ENCODE results near the gene TIMM22.

The TIMM22 gene

DNA sequence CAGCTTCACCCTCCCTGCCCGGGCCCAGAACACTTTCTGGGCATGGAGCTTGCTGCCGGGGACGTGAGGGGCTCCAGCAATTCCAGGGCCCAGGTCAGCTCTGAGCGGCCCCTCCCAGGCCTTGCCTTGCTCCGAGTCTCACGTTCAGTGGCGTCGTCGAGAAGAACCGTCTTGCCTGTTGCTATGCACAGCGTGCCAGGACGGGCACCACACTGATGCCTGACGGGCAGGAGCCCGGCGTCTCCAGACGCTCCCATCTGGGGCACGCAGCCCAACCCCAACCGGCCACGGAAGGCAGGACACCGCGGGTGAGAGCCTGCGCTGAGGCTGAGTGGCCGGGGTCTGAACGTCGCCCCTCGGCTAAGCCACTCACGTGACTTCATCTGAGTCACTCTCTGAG, 27.1 kb downstream of the TIMM22 start:
- DNase-seq = no peak

DNA sequence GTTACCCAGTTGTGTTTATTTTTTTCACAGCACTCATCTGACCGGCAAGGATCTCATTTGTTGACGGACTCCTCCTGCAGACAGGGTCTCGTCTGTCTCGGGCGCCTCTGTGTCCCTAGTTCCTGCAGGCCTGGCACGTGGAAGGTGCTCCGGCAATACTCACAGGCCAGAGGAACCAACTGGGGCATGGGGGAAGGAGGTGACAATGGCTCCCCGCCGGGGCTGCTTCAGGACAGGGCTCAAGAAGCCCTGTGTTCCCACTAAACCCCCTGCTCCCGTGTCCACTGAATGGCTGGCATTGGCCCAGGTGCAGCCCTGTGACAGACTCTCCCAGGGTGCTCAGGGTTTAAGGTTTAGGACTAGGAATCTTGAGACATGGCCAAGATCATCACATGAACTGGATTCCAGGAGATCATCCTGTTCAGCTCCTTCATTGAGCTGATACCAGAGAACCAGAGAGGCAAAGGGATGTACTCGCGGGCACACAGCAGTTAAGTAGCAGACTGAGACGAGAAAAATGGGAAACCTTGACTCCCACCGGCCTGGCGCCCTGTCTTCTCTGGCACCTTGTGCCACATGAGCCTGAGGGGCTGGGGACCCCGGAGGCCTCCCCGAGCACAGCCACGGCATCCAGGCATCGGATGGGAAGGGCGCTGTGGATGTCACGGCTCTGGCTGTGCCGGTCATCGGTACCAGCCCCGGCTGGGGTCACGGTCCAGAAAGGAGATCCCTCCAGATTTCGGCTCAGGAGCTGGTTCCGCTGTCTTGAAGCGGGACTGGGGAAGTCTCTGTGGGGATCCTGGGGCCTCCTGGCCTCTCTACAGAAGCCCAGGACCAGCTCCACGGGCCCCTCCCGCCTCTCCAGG, 29.0 kb downstream of the TIMM22 start:
- DNase-seq = no peak

DNA sequence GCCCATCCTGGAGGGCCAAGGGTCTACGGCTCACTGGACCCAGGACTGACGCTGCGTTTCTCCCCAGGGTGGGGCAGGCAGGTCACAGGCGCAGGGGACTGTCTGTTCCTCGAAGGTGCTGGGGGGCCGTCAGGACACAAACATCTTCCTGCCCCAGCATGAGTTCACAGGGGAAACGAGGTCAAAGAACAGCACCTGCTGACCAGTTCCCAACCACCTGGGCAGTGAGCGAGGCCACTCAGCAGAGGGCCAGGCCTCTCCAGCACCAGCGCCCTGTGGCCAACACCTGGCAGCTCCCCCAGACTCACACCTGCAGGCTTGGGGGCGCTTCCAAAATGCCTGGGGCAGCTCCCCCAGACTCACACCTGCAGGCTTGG, 29.7 kb downstream of the TIMM22 start:
- DNase-seq = no peak

DNA sequence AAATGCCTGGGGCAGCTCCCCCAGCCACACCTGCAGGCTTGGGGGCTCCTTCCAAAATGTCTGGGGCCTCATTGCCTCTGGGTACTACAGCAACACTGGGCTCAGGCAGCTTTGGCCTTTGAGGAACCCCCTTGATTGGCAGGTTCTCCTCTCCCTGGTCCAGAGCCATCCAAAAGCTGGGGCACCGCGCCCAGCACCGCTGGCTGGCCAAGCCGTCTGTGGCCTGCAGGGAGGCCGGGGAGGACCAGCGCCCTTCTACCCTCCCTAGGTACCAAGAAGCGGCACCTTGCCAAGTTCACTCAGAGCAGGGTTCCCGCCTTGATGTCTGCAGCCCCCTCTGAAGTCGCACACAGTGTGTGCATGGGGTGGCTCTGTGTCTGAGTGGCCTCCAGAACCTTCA, 30.1 kb downstream of the TIMM22 start:
- DNase-seq = no peak

DNA sequence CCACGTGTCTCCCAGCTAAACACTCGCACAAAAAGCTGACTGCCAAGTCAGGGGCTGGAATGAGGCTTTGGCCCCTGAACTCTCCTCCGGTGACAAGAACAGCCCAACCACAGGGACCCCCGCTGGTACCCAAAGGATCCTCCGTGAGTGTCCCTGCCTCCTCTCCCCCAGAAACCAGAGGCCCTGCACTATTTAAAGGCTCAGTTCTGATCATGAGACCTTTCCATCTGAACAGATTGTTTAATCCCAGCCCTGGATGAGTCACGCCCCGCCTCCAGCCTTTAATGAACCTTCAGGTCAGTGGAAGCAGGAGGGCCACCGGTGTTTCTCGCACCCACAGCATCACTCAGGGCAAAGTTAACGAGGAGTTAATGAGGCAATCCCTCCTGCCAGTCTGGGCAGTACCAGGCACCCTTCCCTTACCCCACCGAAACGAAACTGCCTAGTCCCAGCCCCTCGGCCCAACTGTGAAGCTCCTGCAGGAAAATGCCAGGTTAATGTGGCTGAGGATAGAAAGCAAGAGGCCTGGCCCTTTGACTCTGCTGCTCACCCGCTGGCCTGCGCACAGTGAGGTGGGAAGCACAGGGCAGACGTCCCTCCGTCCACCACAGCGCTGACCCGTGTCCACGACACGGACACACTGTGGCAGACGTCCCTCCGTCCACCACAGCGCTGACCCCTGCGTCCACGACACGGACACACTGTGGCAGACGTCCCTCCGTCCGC, 32.4 kb downstream of the TIMM22 start:
- DNase-seq = no peak

DNA sequence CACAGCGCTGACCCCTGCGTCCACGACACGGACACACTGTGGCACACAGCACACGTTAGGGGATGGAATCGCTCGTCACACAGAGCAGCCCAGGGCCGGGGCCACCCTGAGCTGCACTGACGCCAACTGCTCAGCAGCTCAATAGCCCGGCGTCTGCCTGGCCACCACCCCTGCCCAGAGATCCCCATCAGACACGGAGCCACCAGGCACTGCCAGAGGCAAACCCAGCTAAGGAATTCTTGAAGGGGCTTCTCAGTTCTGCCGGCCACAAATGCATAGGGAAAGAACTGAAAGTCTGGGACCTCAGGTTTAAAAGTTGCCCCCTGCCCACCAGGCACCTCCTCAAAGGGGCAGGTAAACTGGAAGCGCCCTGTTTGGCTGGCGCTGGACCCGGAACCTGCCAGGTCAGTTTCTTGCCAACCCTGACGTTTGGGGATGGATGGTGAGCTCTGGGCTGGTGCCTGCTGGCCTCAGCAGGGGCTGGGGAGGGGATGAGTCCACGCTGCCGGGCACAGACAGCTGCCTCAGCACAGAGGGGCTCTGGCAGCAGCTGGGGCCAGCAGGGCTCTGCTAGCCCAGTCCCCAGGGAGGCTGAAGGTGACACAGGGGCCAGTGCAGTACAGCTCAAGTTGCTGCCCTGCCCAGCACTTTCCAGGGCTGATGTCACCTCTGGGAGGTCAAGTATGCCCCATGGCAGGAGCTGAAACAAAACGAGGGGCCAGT, 33.2 kb downstream of the TIMM22 start:
- no peak for DNase-seq

DNA sequence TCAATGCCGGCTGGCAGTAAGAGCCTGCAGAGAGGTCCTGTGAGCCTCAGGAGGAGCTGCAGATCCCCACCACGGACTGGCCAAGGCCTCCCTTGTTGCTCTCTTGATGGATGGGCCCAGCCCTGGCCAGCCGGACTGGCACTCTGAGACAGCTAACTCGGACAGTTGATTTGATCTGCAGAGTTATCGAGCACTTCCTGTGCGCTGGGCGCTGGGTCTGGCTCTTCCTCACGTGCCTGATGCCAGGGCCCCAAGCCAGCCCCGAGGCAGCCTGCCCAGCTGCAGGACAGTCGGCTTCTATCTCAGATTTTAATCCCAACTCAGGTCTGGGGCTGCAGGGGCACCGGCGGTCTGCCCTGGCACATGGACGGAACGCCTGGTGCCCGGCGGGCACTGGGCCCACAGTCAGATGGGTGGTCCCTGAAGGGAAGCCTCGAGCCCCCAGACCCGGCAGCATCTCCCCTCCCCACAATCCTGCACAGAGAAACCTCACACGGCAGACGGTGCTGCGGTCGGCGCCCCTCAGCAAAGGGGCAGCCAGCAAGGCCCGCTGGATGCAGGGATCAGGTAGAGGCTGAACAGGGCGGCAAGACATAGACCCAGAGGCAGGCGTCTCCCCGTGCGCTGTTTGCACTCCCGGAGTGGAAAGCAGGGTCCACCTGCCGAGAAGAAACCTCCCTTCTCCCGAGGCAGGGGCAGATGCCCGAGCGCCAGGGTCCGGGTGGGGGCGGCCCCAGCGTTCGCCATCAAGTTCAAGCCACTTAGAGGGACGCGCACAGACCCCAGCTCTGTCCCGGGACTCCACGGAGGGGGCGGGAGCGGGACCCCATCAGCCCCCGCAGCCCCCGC, 34.0 kb downstream of the TIMM22 start:
- no peak for DNase-seq

DNA sequence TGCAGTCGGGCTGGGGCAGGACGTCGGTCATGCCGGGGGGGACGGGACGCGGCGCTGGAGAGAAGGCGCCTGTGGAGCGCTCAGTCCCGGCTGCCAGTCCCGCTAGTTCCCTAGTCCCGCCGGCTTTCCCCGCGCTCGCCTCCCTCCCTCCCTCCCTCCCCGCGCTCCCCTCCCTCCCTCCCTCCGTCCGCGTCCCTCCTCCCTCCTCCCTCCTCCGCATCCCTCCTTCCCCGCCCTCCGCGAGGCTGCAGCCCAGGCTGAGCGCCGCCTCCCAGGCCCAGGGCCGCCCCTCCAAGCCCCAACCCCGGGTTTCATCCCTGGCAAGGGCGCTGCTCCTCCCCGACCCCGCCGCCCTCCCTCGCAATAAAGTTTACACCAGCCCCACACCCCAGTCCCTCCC, 34.8 kb downstream of the TIMM22 start:
- no peak for DNase-seq

DNA sequence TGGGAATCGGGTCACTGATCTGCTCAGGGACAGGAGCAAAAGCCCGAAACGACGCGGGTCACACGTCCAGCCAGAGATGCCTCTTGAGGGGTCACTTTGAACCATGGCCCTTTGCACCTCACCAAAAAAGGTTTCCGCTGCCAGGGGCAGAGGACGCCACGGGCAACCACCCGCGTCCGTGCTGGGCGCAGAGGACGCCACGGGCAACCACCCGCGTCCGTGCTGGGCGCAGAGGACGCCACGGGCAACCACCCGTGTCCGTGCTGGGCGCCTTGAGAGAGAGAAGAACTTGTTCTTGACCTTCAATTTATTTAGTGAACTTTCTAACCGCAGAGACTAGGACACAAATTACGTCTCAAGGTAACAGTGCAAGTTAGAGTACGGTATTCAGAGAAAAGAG, 35.5 kb downstream of the TIMM22 start:
- no peak for DNase-seq

DNA sequence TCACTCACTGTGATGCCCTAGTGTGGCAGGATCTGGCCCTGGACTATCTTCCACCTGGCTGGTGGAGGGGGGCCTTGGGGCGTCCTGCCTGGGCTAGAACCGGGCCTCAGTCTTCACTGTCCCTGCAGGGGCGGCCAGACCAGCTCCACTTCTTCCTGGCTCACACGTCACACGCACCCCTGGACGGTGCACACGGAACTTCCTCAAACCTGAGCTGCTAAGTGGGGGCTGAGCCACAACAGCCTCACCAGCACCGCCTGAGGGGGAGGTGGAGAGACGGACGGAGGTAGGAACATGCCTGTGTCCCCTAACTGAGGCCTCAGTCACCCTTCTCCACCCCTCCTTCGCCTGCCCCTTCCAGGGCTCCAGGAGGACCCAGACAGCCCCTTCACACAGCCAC, 36.6 kb downstream of the TIMM22 start:
- DNase-seq = no peak

DNA sequence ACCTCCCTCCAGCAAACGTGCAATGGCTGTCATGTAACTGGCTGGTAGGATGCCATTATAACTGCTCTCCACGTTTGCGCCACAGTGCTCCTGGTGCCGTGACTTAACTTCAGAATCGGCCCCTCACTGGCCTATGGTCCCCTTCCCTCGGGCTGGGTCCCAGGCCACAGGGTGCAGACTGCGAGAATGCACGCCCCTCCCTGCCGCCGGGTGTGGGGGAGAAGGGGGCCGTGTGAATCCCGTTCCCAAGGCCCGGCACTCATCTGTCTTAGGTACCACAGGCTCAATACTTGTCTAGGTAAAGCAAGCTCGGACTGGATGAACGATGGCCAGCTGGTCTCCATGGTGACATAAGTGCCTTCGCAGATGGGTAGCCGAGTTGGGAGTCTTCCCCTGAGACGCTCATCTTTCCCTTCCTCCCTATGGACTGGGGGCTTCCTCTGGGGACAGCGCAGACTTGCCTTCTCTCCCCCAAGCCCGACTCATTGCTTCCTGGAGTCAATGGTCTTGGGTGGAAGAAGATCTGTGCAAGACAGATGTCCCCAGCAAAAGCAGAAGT, 37.8 kb downstream of the TIMM22 start:
- no peak for DNase-seq

DNA sequence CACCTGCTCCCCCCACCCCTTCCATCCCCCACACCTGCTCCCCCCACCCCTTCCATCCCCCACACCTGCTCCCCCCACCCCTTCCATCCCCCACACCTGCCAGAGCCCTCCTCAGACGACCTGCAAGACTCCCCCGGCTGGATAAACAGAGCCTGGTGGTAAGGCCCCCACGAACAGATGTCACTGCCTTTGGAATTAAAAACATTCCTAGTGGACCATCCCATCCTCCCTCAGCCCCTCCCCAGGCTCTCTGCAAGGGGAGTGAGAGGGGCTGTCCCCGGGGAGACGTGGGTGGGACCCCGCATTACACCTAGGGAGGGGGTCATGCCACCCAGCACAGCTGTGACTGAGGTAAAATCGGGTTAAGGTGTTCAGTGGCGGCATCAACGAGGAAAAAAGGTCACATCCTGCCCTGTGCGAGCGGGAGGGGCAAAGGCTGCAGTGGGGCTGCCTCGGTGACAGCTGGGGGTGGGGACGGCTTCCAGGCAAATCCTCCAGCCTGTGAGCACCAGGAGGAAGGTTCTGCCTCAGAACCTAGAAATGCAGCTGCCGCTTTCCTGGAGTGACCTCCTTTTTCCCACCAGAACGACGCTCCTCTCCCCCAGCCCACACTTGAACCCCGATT, 38.7 kb downstream of the TIMM22 start:
- DNase-seq = no peak

DNA sequence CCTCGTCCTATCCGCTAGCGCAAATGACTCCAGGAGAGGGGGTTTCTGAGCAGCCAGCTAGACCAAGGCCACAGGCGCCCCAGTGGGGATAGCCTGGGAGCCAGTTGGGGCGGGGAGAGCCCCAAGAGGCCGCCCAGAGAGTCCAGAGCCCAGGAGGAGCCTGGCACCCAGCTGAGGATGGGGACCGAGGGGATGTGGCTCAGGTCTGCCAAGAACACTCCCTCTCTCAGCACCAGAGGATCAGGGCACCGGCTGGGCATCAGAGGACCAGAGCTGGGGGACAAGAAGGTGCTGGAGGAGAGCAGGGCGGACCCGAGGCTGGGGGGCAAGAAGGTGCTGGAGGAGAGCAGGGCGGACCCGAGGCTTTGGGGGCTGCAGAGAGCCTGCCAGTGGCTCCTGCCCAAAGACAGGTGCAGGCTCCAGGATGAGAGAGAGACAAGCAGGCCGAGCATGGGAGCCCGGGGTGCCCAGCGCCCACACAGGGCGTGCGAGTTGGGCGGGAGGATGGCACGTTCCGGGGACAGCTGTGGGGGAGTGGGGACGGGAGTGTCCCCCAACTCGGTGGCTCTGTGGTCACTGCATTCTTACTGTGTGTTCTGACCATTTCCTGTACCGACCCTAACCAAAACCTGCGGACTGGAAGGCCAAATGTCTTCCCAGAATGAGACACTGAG, 39.4 kb downstream of the TIMM22 start:
- no peak for DNase-seq

DNA sequence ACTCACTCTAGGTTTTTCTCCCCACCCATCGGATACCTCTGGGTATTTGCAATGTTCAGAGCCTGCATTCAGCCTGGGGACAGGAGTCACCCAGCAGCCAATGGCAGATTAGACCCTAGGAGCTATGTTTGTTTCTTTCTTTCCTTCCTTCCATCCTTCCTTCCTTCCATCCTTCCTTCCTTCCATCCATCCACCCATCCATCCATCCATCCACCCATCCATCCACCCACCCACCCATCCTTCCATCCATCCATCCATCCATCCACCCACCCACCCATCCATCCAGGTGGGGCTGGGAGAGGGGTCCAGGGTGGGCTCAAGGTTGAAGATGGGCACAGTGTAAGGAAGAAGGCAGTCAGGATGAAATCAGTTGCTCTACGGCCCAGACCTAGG, 39.9 kb downstream of the TIMM22 start:
- DNase-seq = no peak

DNA sequence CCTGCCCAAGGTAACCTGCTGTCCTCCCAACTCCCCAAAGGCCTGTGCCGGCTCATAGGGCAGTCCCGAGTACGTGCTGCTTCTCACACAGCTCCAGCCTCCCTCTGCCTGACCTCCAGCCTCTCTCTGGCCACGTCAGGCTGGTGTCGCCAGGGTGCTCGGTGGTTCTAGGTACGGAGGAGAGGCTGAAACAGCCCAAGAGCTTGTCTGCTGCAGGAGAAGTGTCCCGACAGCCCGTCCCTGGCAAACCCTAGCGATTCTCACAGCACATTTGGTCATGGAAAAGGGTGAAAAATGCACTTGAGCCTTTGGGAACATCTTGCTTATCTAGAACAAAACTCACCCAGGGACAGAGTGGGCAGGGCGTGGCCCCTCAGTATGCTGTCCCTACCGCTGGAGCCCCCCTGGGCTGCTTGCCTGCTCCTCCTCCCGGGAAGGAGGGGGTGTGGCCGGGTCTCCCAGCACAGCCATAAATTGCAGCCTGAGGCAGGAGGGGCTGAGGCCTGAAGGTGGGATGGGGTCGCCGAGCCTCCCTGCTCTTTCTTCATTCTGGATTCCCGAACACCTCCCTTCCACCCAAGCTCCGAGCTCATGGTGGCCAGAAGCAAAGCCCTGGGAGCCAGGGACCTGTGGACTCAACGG, 40.4 kb downstream of the TIMM22 start:
- DNase-seq = no peak

DNA sequence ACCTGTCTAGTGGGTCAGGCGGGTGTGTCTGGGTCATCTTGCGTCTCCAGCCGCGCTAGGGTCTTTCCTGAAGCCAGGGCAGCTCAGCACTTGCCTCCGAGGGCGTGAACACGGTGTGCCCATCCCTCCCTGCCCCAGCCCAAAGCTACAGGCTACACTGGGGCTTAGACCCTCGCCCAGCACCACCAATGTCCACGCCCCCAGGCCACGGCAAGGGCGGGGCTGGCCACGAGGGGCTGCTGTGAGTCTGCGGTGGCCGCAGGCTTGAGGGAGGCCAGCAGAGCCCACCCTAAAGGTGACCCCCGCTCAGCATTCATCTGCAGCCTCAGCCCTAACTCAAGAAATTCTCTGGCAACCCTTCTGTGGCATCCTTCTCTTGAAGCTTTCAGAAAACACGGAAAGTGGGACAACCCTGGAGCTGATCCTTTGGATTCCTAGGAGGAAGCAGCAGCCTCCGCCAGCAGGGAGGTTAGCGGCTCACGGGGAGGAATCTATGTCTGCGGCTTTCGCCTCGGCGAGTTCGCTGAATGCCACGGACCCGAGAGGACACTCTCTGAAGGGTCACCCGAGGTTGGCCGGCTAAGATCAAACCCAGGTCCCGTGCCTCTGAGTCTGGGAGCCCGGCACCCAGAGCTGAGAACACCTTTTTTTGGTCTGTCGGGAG, 41.7 kb downstream of the TIMM22 start:
- no peak for DNase-seq

DNA sequence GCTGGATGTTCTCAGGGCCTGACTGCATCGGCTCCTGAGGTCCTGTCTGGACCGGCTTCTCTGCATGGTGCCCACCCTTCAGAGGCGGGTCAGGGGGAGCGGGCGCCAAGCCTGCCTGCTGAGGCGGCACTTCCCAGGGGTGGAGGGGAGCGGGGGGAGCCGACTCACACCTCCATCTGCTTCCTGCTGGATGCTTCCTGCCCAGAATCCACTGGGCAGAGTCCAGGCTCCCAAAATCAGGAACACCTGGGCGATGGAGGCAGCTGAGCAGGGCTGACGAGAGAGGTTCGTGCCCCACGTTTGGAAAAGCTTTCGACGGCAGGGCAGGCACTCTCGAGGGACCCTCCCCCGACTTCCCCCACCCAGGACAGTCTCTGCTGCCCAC, 42.2 kb downstream of the TIMM22 start:
- DNase-seq = no peak

DNA sequence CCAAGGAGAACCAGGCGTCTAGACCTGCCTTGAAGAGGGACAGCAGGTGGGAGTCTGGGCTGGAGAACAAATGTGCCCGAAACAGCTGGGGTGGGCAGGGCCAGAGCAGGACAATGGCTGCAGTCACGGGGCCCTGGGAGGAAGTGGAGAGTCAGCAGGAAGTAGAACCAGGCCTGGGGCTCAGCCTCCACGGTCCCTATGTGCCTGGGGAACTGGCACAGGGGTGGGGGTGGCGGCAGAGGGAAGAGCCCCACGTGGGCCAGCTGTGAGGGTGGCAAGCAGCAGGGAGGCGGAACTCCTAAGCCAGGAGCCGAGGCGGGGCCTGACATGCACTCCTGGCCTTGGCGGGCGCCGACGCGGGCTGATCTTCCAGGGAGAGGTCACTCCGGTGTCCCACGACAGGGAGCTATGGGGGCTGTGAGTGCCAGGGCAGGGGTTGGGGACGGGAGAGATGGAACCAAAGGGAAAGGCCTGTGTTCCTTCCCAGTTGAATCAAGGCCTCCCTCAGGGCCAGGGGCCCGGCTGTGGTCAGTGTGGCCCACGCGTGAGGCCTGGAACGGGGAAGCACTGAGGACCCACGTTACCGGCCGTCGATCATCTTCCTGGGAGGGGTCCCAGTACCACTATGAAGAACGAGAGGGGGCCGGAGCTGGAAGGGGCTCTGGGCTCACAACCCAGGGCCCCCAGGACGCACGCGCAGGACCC, 42.7 kb downstream of the TIMM22 start:
- no peak for DNase-seq

DNA sequence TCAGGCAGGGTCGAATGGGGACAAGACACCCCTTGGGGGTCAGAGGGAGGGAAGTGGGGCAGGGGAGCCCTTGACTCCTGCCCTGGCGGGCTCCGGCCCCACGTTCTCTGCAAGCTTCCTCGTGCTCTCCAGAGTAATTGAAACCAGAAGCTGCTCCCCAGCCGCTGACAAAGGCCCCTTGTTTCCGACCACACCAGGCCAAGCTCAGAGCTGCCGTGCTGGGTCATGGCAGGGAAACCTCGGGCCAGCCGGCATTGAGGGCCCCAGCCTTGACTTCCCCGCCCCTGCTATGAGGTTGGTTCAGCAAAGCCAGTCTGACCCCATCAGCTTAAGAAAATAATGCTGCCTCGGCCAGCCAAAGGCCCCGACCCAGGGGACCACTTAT, 43.3 kb downstream of the TIMM22 start:
- DNase-seq = no peak

DNA sequence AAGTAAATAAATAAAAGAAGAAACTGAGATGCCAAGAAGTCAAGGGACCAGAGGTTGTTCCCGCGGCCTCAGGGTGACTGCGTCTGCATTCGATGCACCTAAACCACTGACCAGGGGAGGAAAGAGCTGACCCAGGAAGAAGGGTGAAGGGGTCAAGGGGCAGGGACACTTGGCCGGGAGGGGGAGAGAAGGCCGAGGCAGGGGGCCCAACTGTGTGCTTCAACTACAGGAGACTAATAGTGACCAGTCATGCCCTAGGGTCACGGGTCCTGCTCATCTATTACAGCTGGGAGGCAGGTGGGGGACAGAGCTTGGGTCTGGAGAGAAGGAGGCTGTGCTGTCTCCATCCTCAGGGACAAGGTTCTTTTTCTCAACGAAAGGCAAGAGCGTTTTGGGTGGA, 44.8 kb downstream of the TIMM22 start:
- DNase-seq = no peak
